Measurements from ENCODE around the gene NFIC.
"Not testable (repeated sequence)": the region's sequence is repeated elsewhere in the genome, so short reads cannot be mapped to it uniquely, and the experiment has no call there.

The NFIC gene

GRCh38 chr19:3346677-3347353, 19.6 kb upstream of the NFIC start:
- Histone ChIP-seq H3K9me2 (ENCODE audit: low read depth, low read length) (no peaks in the 10 kb centered on the region), H3K79me2 (ENCODE audit: insufficient read depth, low read length) (no peaks in the 10 kb centered on the region), H3K27ac (ENCODE audit: low read depth, low read length, poor library complexity, severe bottlenecking) (no peak overlapping the region), H3K4me2 (ENCODE audit: low read length) (no peak overlapping the region), H3K36me3 (ENCODE audit: insufficient read depth, low read length) (no peaks in the 10 kb centered on the region), H3K9me3 (ENCODE audit: low read length) (no peaks in the 10 kb centered on the region), H3F3A (ENCODE audit: insufficient read depth, low read length) (no peaks in the 10 kb centered on the region), H4K20me1 (ENCODE audit: insufficient read depth, low read length) (no peaks in the 10 kb centered on the region), H3K4me3 (ENCODE audit: low read depth, low read length, poor library complexity, severe bottlenecking) (no peak overlapping the region), H3K27me3 (ENCODE audit: insufficient read depth, low read length) (no peaks in the 10 kb centered on the region; the same call in 1 of the 2 replicates), H3K4me1 (ENCODE audit: insufficient read depth, low read length, severe bottlenecking) (no peaks in the 10 kb centered on the region), H2AFZ (ENCODE audit: low read length) (no peak overlapping the region), H3K9ac (ENCODE audit: low read length) (no peak overlapping the region)
- TF ChIP-seq EZH2 (IDR thresholded peaks at IDR 0.05; ENCODE audit: borderline replicate concordance, low read length) (no peak), CTCF (IDR thresholded peaks at IDR 0.05; ENCODE audit: low read length) (no peak)

GRCh38 chr19:3348042-3348441, 18.3 kb upstream of the NFIC start:
- no peaks in the 10 kb centered on the region; the same call in 1 of the 2 replicates for H3K27me3 ChIP-seq (ENCODE audit: insufficient read depth, low read length)
- H3K4me1 ChIP-seq (ENCODE audit: insufficient read depth, low read length, severe bottlenecking), result no peaks in the 10 kb centered on the region
- H3F3A ChIP-seq (ENCODE audit: insufficient read depth, low read length), result no peaks in the 10 kb centered on the region
- TF ChIP-seq EZH2 (IDR thresholded peaks at IDR 0.05; ENCODE audit: borderline replicate concordance, low read length), result no peak
- TF ChIP-seq CTCF (IDR thresholded peaks at IDR 0.05; ENCODE audit: low read length), result no peak
- H3K9me2 ChIP-seq (ENCODE audit: low read depth, low read length), result no peaks in the 10 kb centered on the region
- H3K36me3 ChIP-seq (ENCODE audit: insufficient read depth, low read length), result no peaks in the 10 kb centered on the region
- H3K9ac ChIP-seq (ENCODE audit: low read length), result no peak overlapping the region
- no peak overlapping the region for H3K27ac ChIP-seq (ENCODE audit: low read depth, low read length, poor library complexity, severe bottlenecking)
- H4K20me1 ChIP-seq (ENCODE audit: insufficient read depth, low read length), result no peaks in the 10 kb centered on the region
- H2AFZ ChIP-seq (ENCODE audit: low read length), result no peak overlapping the region
- H3K79me2 ChIP-seq (ENCODE audit: insufficient read depth, low read length), result no peaks in the 10 kb centered on the region
- no peak overlapping the region for H3K4me3 ChIP-seq (ENCODE audit: low read depth, low read length, poor library complexity, severe bottlenecking)
- H3K9me3 ChIP-seq (ENCODE audit: low read length), result no peaks in the 10 kb centered on the region
- no peak overlapping the region for H3K4me2 ChIP-seq (ENCODE audit: low read length)

- H3K4me2 ChIP-seq (ENCODE audit: low read length); H3K9me3 ChIP-seq (ENCODE audit: low read length); H3K9me2 ChIP-seq (ENCODE audit: low read depth, low read length); H3K27ac ChIP-seq (ENCODE audit: low read depth, low read length, poor library complexity, severe bottlenecking); H3K36me3 ChIP-seq (ENCODE audit: insufficient read depth, low read length); H3K9ac ChIP-seq (ENCODE audit: low read length); H3K27me3 ChIP-seq (ENCODE audit: insufficient read depth, low read length); H2AFZ ChIP-seq (ENCODE audit: low read length); H3K4me3 ChIP-seq (ENCODE audit: low read depth, low read length, poor library complexity, severe bottlenecking); H3F3A ChIP-seq (ENCODE audit: insufficient read depth, low read length); H4K20me1 ChIP-seq (ENCODE audit: insufficient read depth, low read length); H3K79me2 ChIP-seq (ENCODE audit: insufficient read depth, low read length); H3K4me1 ChIP-seq (ENCODE audit: insufficient read depth, low read length, severe bottlenecking): not testable (repeated sequence)
Observed at GRCh38 chr19:3348469-3348868, 17.9 kb upstream of the NFIC start.

- Histone ChIP-seq H3K9me2 (ENCODE audit: low read depth, low read length) (no peaks in the 10 kb centered on the region), H3K79me2 (ENCODE audit: insufficient read depth, low read length) (no peaks in the 10 kb centered on the region), H2AFZ (ENCODE audit: low read length) (no peak overlapping the region), H3F3A (ENCODE audit: insufficient read depth, low read length) (no peaks in the 10 kb centered on the region), H3K4me1 (ENCODE audit: insufficient read depth, low read length, severe bottlenecking) (no peaks in the 10 kb centered on the region), H3K4me2 (ENCODE audit: low read length) (no peak overlapping the region), H3K9me3 (ENCODE audit: low read length) (no peaks in the 10 kb centered on the region), H3K36me3 (ENCODE audit: insufficient read depth, low read length) (no peaks in the 10 kb centered on the region), H3K4me3 (ENCODE audit: low read depth, low read length, poor library complexity, severe bottlenecking) (no peak overlapping the region), H4K20me1 (ENCODE audit: insufficient read depth, low read length) (no peaks in the 10 kb centered on the region), H3K27ac (ENCODE audit: low read depth, low read length, poor library complexity, severe bottlenecking) (no peak overlapping the region), H3K9ac (ENCODE audit: low read length) (no peak overlapping the region), H3K27me3 (ENCODE audit: insufficient read depth, low read length) (no peaks in the 10 kb centered on the region; the same call in 1 of the 2 replicates)
- TF ChIP-seq EZH2 (IDR thresholded peaks at IDR 0.05; ENCODE audit: borderline replicate concordance, low read length) (no peak), CTCF (IDR thresholded peaks at IDR 0.05; ENCODE audit: low read length) (no peak)
Observed at GRCh38 chr19:3350014-3350663, 16.2 kb upstream of the NFIC start.

All from OCI-LY1 (cell line).